H9 (cell line): Measurements from ENCODE around the gene SYP. TPM values are rescaled to one million over a fixed set of nuclear protein-coding genes. Genes with fewer than 3 reads are reported as not detected.

ENCODE experiments used
- DNase-seq: peaks from one replicate; pipeline ENCODE4 v3.0.0-alpha.2; 2017
- H2AFZ ChIP-seq: one replicate; pipeline ENCODE4 v1.6.1; 2013; ENCODE audit warnings: mild to moderate bottlenecking, low read length, control low read depth, moderate library complexity
- H2AK5ac ChIP-seq: 2 replicates; pipeline ENCODE4 v1.6.1; 2013; ENCODE audit warnings: low read length, control low read depth, mixed read lengths; ENCODE audit not compliant: insufficient read length
- H2BK120ac ChIP-seq: one replicate; pipeline ENCODE4 v1.6.1; 2013; ENCODE audit warnings: low read depth, mild to moderate bottlenecking, low read length, control low read depth, inconsistent platforms; ENCODE audit not compliant: poor library complexity, severe bottlenecking
- H2BK12ac ChIP-seq: 2 replicates; pipeline ENCODE4 v1.6.1; 2013; ENCODE audit warnings: low read length, control low read depth, mixed read lengths, low read depth; ENCODE audit not compliant: insufficient read length
- H2BK15ac ChIP-seq: 2 replicates; pipeline ENCODE4 v1.6.1; 2013; ENCODE audit warnings: low read depth, low read length, control low read depth
- H2BK20ac ChIP-seq: one replicate; pipeline ENCODE4 v1.6.1; 2013; ENCODE audit warnings: low read depth, mild to moderate bottlenecking, low read length, control low read depth, inconsistent platforms; ENCODE audit not compliant: poor library complexity, severe bottlenecking
- H2BK5ac ChIP-seq: 2 replicates; pipeline ENCODE4 v1.6.1; 2013; ENCODE audit warnings: low read length, control low read depth, mixed read lengths; ENCODE audit not compliant: insufficient read length
- H3K14ac ChIP-seq: 2 replicates; pipeline ENCODE4 v1.6.1; 2013; ENCODE audit warnings: low read length, control low read depth; ENCODE audit not compliant: insufficient read depth
- H3K18ac ChIP-seq: 2 replicates; pipeline ENCODE4 v1.6.1; 2013; ENCODE audit warnings: low read depth, mild to moderate bottlenecking, mixed read lengths, low read length, control low read depth; ENCODE audit not compliant: insufficient read length
- H3K23ac ChIP-seq: 2 replicates; pipeline ENCODE4 v1.6.1; 2013; ENCODE audit warnings: low read length, control low read depth, mixed read lengths, low read depth; ENCODE audit not compliant: insufficient read length
- H3K23me2 ChIP-seq: 2 replicates; pipeline ENCODE4 v1.6.1; 2013; ENCODE audit warnings: low read depth, mild to moderate bottlenecking, mixed read lengths, low read length, control low read depth; ENCODE audit not compliant: insufficient read length, poor library complexity, severe bottlenecking
- H3K27ac ChIP-seq: 2 replicates; pipeline ENCODE4 v1.5.1; 2013; ENCODE audit warnings: low read length, control low read depth, mixed read lengths, low read depth; ENCODE audit not compliant: insufficient read length
- H3K27me3 ChIP-seq: 2 replicates; pipeline ENCODE4 v1.6.1; 2013; ENCODE audit warnings: low read length, control low read depth, inconsistent platforms; ENCODE audit not compliant: insufficient read depth
- H3K4ac ChIP-seq: 2 replicates; pipeline ENCODE4 v1.6.1; 2013; ENCODE audit warnings: low read depth, mild to moderate bottlenecking, control low read depth, inconsistent platforms, low read length, moderate library complexity
- H3K4me1 ChIP-seq: 2 replicates; pipeline ENCODE4 v1.6.1; 2013; ENCODE audit warnings: low read length, control low read depth, inconsistent platforms; ENCODE audit not compliant: insufficient read depth
- H3K4me2 ChIP-seq: 2 replicates; pipeline ENCODE4 v1.6.1; 2013; ENCODE audit warnings: low read length, control low read depth, mixed read lengths; ENCODE audit not compliant: insufficient read length, insufficient read depth
- H3K56ac ChIP-seq: 2 replicates; pipeline ENCODE4 v1.6.1; 2013; ENCODE audit warnings: low read depth, mild to moderate bottlenecking, mixed read lengths, low read length, control low read depth; ENCODE audit not compliant: insufficient read length
- H3K79me1 ChIP-seq: 2 replicates; pipeline ENCODE4 v1.6.1; 2013; ENCODE audit warnings: low read depth, mild to moderate bottlenecking, moderate library complexity, low read length, control low read depth, inconsistent platforms; ENCODE audit not compliant: insufficient read depth, poor library complexity, severe bottlenecking
- H3K79me2 ChIP-seq: 2 replicates; pipeline ENCODE4 v1.6.1; 2013; ENCODE audit warnings: low read length, control low read depth, inconsistent platforms; ENCODE audit not compliant: insufficient read depth
- H3K9ac ChIP-seq: 2 replicates; pipeline ENCODE4 v1.6.1; 2013; ENCODE audit warnings: low read length, control low read depth, mixed read lengths; ENCODE audit not compliant: insufficient read length; ENCODE audit errors: extremely low read depth
- H3K9me3 ChIP-seq: one replicate; pipeline ENCODE4 v1.6.1; 2013; ENCODE audit warnings: low read depth, low read length, inconsistent platforms; ENCODE audit not compliant: control insufficient read depth
- H3T11ph ChIP-seq: one replicate; pipeline ENCODE4 v1.6.1; 2013; ENCODE audit warnings: mild to moderate bottlenecking, low read length, control low read depth, inconsistent platforms
- H4K20me1 ChIP-seq: one replicate; pipeline ENCODE4 v1.6.1; 2013; ENCODE audit not compliant: control insufficient read depth, insufficient read length, insufficient read depth
- H4K5ac ChIP-seq: 2 replicates; pipeline ENCODE4 v1.6.1; 2013; ENCODE audit warnings: low read depth, mild to moderate bottlenecking, mixed read lengths, low read length, control low read depth; ENCODE audit not compliant: insufficient read length
- H4K8ac ChIP-seq: replicated peaks from 2 replicates; pipeline ENCODE4 v1.6.1; 2013; ENCODE audit warnings: low read length, control low read depth, mixed read lengths, low read depth; ENCODE audit not compliant: insufficient read length
- H4K91ac ChIP-seq: 2 replicates; pipeline ENCODE4 v1.6.1; 2013; ENCODE audit warnings: low read depth, mild to moderate bottlenecking, moderate library complexity, mixed read lengths, low read length, control low read depth; ENCODE audit not compliant: insufficient read length
- H3K27ac Mint-ChIP-seq, 3 experiments: 2 replicates in 2 of 3; 3 replicates in 1 of 3; pipeline ENCODE4 v1.8.0; 2020 to 2021; ENCODE audit warnings: mixed read lengths in 3 of 3, mild to moderate bottlenecking in 1 of 3, moderate library complexity in 1 of 3
- H3K27me3 Mint-ChIP-seq: 2 replicates; pipeline ENCODE4 v1.8.0; 2021; ENCODE audit warnings: low read depth, mild to moderate bottlenecking, moderate library complexity, mixed read lengths
- H3K36me3 Mint-ChIP-seq, 3 experiments: 2 replicates in 2 of 3; 3 replicates in 1 of 3; pipeline ENCODE4 v1.8.0; 2020 to 2021; ENCODE audit warnings: low read depth in 3 of 3, mixed read lengths in 3 of 3; ENCODE audit not compliant: insufficient read depth in 1 of 3
- H3K4me1 Mint-ChIP-seq, 2 experiments: 2 replicates each; pipeline ENCODE4 v1.8.0; 2020; ENCODE audit warnings: mixed read lengths in 2 of 2
- H3K4me3 Mint-ChIP-seq, 2 experiments: 2 replicates in 1 of 2; 3 replicates in 1 of 2; pipeline ENCODE4 v1.8.0; 2020 to 2021; ENCODE audit warnings: mild to moderate bottlenecking in 2 of 2, mixed read lengths in 2 of 2, moderate library complexity in 1 of 2
- H3K9me3 Mint-ChIP-seq, 2 experiments: 2 replicates in 1 of 2; 3 replicates in 1 of 2; pipeline ENCODE4 v1.8.0; 2020; ENCODE audit warnings: mild to moderate bottlenecking in 2 of 2, mixed read lengths in 2 of 2, moderate library complexity in 1 of 2
- CTCF ChIP-seq: fragments of 200-600 bp; sonication (generic); conservative IDR thresholded peaks from 3 replicates; pipeline ENCODE4 v1.8.0; 2021; ENCODE audit warnings: antibody characterized with exemption, mild to moderate bottlenecking
- WGBS: extraction: QIAGEN DNeasy Blood & Tissue Kit; methylation state at CpG from one replicate; pipeline ENCODE4 v1.1.7; 2013; ENCODE audit warnings: missing lambda C conversion rate, low lambda C conversion rate, mixed read lengths; ENCODE audit not compliant: insufficient read length; ENCODE audit errors: extremely low coverage; 5-methylcytosine and 5-hydroxymethylcytosine counted together
- total RNA-seq: library from RNA; stranded (reverse); gene quantifications from 2 replicates; pipeline ENCODE4 v1.2.1, GENCODE V29; 2021

The SYP gene
- total RNA-seq, 1 experiment from 2014 or later = 1.8 TPM

DNA sequence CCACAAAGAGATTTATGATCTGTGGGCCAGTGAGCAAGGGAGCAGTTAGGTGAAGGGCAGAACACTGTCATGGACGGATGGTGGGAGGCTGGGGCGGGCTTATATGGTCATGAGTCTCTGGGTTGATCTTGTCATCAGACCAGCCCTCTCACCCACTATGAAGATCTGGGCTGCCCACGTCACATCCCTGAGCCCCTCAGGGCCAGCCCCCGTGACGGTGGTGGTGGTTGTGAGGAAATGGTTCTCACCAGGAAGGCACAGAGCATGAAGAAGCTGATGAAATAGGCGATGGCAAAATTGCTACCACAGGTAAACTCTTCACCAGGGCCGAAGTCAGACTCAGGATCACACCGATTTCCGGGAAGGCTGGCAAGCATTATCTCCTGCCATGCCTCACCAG lies 11.1 kb upstream of the SYP start:
- Histone ChIP-seq H3K23ac (no peak overlapping the region), H3K4me1 (no peaks in the 10 kb centered on the region), H3K9ac (no peak overlapping the region), H2BK12ac (no peak overlapping the region), H4K20me1 (no peaks in the 10 kb centered on the region), H2BK120ac (no peak overlapping the region), H2BK15ac (no peak overlapping the region), H2BK20ac (no peak overlapping the region), H3K9me3 (peaks cover 36% of the 10 kb centered on the region), H4K8ac (no peak overlapping the region), H3K23me2 (no peaks in the 10 kb centered on the region), H2AFZ (no peak overlapping the region), H3K14ac (no peak overlapping the region; the same call in 1 of the 2 replicates), H3K56ac (no peak overlapping the region), H4K5ac (no peak overlapping the region), H3K27me3 (no peaks in the 10 kb centered on the region), H3T11ph (no peak overlapping the region), H3K27ac (no peak overlapping the region), H4K91ac (no peak overlapping the region), H3K4me2 (no peak overlapping the region), H3K79me2 (no peaks in the 10 kb centered on the region), H2AK5ac (no peak overlapping the region), H3K79me1 (no peaks in the 10 kb centered on the region), H2BK5ac (no peak overlapping the region), H3K4ac (no peak overlapping the region), H3K18ac (no peak overlapping the region)
- Mint-ChIP-seq H3K27me3 (peaks cover 11% of the 10 kb centered on the region), H3K9me3 (peaks cover 68 to 87% of the 10 kb centered on the region in 2 experiments), H3K4me1 (peaks cover 0 to 8% of the 10 kb centered on the region in 2 experiments; a peak in 2 of 4 replicates), H3K27ac (no peak overlapping the region; a peak in 1 of 7 replicates), H3K36me3 (peaks cover 0 to 9% (median 7%) of the 10 kb centered on the region in 3 experiments; a peak in 2 of 7 replicates), H3K4me3 (no peak overlapping the region)
- no peak for DNase-seq
- WGBS = no CpG with 5 or more reads among the region's 9 CpGs
- no peak for TF ChIP-seq CTCF
